Endothelial cell of umbilical vein (primary cell): ENCODE data around the gene MAPRE2.
"Not testable (repeated sequence)": the region's sequence is repeated elsewhere in the genome, so short reads cannot be mapped to it uniquely, and the experiment has no call there.

Source experiments
- EZH2 ChIP-seq: IDR thresholded peaks from 2 replicates; pipeline ENCODE4 v1.6.1; 2012; ENCODE audit warnings: borderline replicate concordance, low read depth, mild to moderate bottlenecking, moderate library complexity, low read length, inconsistent platforms; ENCODE audit not compliant: severe bottlenecking
- JUN ChIP-seq: IDR thresholded peaks from 2 replicates; pipeline ENCODE4 v1.6.1; 2011; ENCODE audit warnings: borderline replicate concordance, low read depth; ENCODE audit not compliant: insufficient read length, insufficient read depth
- MYC ChIP-seq: IDR thresholded peaks from one replicate; pipeline ENCODE4 v1.6.1; 2011; ENCODE audit warnings: mild to moderate bottlenecking, low read depth, low read length
- POLR2A ChIP-seq: IDR thresholded peaks from 2 replicates; pipeline ENCODE4 v1.6.1; 2012; ENCODE audit warnings: low read depth, mild to moderate bottlenecking, control low read depth, low read length
- POLR2AphosphoS5 ChIP-seq: IDR thresholded peaks from 2 replicates; pipeline ENCODE4 v1.6.1; 2012; ENCODE audit warnings: low read depth, mild to moderate bottlenecking, control low read depth, low read length, moderate library complexity; ENCODE audit not compliant: insufficient read depth
- TF ChIP-seq, protein P1 (sequence below), 2 donors: IDR thresholded peaks; 1 replicate in 1 of 2; 2 replicates in 1 of 2; pipeline ENCODE4 v1.5.1; 2011; ENCODE audit warnings: low read length in 2 of 2, mild to moderate bottlenecking in 2 of 2, moderate library complexity in 2 of 2, control low read depth in 1 of 2, inconsistent platforms in 1 of 2, low read depth in 1 of 2; ENCODE audit not compliant: insufficient read depth in 1 of 2; ENCODE audit errors: extremely low read depth in 1 of 2
- TF ChIP-seq, protein P2 (sequence below): IDR thresholded peaks from 2 replicates; pipeline ENCODE4 v1.6.1; 2011; ENCODE audit not compliant: insufficient read depth, insufficient read length

- TF ChIP-seq, protein P1, sequence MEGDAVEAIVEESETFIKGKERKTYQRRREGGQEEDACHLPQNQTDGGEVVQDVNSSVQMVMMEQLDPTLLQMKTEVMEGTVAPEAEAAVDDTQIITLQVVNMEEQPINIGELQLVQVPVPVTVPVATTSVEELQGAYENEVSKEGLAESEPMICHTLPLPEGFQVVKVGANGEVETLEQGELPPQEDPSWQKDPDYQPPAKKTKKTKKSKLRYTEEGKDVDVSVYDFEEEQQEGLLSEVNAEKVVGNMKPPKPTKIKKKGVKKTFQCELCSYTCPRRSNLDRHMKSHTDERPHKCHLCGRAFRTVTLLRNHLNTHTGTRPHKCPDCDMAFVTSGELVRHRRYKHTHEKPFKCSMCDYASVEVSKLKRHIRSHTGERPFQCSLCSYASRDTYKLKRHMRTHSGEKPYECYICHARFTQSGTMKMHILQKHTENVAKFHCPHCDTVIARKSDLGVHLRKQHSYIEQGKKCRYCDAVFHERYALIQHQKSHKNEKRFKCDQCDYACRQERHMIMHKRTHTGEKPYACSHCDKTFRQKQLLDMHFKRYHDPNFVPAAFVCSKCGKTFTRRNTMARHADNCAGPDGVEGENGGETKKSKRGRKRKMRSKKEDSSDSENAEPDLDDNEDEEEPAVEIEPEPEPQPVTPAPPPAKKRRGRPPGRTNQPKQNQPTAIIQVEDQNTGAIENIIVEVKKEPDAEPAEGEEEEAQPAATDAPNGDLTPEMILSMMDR (IDR thresholded peaks at IDR 0.05; ENCODE audit: extremely low read depth in 1 of 2, insufficient read depth in 1 of 2, low read depth in 1 of 2, low read length in 2 of 2), result not testable (repeated sequence)
- not testable (repeated sequence) for TF ChIP-seq POLR2AphosphoS5, POLR2A, EZH2, JUN, MYC
- TF ChIP-seq, protein P2, sequence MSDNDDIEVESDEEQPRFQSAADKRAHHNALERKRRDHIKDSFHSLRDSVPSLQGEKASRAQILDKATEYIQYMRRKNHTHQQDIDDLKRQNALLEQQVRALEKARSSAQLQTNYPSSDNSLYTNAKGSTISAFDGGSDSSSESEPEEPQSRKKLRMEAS, result not testable (repeated sequence)
Observed at GRCh38 chr18:35170323-35170722, 129.1 kb downstream of the MAPRE2 start.
